ENCODE measurements around the gene PLCL1.
"Not testable (repeated sequence)": the region's sequence is repeated elsewhere in the genome, so short reads cannot be mapped to it uniquely, and the experiment has no call there.

The PLCL1 gene

DNA sequence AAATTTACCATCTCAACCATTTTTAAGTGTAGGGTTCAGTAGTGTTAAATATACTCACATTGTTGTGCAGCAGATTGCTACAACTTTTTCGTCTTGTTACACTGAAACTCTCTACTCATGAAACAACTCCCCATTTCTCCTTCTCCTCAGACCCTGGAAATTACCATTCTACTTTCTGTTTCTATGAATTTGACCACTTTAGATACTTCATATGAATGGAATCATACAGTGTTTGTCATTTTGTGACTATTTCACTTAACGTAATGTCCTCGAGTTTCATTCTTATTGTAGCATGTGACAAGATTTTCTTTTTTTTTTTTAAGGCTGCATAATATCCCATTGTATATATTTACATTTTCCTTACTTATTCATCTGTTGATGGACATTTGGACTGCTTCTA lies 203.8 kb downstream of the PLCL1 start:
- DNase-seq = no peak

DNA sequence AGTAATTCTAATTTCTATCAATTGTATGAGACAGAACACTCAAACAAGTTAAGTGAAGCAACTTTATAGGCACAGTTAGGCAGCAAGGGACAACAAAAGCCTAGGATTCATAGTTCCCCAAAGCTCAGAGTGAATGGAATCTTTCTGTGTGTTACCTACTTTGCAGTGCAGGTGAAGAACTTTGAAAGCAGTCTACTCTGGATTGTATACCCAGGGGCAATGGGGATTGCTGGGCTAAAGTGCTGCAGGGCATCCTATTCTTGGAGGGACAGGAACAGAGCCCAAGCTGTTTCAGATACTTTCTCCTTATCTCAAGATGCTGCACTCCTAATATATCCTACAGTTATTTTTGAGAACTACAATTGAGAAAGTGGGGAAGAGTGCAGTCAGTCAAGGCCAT lies 207.6 kb downstream of the PLCL1 start:
- DNase-seq = no peak

DNA sequence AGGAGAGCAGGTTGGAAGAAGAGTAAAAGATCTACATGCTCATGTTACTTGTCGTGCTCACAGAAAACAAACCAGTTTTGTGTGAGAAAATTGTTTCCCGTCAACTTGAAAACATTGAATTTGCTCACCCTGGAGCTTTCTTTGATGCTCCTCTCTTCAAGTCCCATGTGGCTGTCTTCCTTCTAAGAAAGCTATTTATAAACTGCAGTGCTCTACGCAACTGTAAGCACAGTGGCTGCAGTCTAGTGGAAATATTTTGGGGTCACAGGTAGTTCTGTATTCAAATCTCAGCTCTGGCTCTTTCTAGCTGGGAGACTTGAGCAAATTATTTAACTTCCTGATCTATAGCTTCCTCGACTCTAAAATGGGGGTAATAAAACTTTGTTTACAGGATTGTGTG lies 211.8 kb downstream of the PLCL1 start:
- no peak for DNase-seq

DNA sequence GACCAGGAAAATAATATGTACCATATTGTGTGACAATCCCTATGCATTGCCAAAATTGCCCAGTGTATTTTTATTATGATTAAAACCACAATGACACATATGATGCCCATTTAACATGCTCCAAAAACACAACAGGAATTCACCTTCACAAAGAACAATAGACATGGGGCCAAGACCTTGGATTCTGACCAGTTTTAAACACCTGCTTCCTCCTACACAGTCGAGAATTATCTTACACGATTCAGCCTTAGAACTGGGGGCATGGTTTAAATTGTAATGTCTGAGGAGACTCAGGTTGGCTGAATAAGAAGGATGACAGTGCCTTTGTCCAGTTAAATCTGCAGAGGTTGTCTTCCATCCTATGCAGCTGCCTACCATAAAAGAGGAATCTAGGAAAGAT lies 212.7 kb downstream of the PLCL1 start:
- DNase-seq = no peak

DNA sequence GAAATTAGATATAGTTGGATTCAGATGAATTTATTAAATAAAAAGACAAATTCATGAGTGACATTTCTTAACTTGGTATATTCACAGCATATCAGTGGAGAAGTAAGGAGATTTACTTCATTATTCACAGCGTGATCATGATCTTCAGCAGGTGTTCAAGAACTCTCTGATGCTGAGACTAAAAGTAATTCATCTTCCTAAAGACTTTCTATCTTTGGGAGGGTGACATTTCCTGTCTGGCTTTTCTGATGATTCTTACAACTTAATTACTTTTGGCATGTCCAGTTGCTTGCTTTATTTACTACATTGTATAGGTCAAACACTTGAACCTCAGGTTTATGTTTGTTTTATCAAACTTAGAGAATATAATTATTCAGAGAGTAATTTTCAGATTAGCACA lies 224.6 kb downstream of the PLCL1 start:
- DNase-seq = no peak

DNA sequence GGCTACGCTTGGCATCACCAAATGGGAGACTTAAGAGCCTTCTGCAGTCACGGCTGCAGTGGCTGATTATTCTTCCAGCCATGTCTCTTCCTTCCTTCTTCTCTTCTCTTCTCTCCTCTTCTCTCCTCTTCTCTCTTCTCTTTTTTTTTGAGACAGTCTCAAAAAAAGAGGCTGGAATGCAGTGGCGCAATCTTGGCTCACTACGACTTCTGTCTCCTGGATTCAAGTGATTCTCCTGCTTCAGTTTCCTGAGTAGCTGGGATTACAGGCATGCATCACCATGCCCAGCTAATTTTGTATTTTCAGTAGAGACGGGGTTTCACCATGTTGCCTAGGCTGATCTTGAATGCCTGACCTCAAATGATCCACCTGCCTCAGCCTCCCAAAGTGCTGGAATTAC lies 225.2 kb downstream of the PLCL1 start:
- not testable (repeated sequence) for DNase-seq

DNA sequence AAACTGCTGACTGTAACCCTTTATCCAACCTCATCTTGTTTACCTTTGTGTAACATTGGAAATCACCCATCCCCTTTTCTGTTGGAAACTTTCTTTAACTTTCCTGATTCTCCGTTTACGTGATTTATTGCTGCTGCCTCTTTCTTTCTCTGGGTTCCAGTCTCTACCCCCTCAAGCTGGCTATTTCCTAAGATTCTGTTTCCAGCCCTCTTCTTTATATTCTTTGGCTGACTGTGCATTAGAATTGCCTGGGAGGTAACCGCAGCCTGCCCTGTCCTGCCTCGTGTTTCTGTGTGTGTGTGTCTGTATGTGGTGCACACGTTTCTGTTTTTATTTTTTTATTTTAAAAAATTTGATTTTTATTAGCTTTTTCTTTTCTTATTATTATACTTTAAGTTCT lies 229.2 kb downstream of the PLCL1 start:
- no peak for DNase-seq

DNA sequence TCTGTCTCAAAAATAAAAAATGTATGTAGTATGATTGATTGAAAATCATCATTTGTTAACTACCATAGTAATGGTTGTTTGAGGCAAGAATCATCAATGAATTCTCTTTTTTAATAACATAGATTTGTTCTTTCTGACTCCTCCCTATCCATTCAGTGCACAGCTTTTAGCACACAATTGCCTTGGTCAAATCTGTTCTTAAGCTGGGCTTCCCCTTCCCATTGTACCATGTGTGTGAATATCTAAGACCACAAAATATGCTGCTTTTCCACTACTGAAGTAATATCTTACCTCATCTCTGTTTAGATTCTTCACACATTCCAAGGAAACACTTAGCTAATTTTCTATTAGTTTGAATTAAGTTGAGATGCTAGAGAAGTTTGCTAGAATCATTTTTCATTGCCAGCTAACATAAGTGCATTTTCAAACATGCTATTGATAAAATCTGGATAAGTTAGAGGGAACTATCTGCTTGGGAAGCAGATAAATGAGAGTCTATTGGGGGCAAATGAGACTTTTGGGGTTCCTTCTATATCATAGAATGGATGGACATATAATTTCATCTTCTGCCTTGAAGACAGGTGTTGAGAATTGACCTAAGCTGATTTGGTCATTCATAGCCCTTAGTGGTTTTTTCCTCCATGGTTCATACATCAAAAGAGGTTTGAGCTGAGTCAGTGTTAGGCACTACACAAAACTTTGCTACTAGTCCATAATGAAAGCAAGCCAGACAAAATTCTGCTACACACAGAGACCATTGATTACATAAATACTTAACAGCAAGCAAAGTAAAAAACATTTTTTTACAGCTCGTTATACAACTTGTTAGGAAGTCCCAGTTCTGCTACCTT lies 231.9 kb downstream of the PLCL1 start:
- no peak for DNase-seq

DNA sequence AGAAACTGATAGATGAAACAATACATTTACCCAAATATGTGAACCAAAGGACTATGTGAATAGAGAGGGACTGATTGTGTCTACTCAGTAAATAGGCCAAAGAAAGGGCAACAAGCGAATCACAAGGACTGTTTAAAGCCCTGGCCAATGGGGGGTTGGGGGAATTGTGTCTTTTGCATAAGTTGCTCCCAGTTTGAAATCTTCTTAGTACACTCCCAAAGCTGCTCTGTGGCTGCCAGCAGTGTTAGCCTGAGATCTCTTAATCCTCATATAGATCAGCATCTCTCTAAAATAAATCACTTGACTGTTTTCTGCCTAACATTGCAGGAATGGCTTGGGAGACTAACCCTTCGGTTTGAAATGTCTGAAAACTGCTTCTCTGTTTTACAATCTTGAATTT lies 236.4 kb downstream of the PLCL1 start:
- DNase-seq = no peak

DNA sequence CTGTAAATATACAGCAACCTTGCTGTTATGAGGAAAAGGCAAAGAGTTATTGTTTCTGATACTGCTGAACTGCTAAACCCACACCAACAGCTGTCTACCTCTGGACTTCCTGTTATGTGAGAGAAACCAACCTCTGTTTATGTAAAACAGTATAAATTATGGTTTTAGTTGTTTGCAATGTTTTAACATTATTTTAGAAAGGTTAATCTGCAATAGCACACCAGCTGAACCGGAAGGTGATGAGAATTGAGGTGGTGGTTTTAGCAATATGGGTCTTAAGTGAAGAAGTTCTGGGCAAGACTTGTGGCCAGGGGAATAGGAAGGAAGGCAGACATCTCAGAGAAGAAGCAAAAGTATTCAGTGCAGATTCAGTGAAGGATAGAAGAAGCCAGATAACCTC lies 237.8 kb downstream of the PLCL1 start:
- DNase-seq = no peak

DNA sequence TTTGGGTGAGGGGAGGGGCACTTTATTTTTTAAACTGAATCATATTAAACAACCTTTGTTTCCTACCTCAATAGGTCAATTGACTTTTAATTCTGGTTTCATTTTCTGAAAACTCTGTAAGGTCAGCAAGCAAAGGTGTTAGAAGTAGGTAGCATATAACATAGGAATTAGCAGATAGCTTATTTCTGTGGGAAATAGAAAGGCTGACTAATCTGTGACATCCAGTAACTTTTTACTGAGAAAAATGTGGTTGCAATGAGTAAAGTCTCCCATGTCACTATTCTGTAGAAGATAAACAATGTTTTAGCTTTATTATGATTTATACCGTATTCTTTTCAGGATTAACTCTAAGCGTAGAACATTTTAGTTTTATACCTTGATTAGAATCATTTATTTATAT lies 240.4 kb downstream of the PLCL1 start:
- no peak for DNase-seq

DNA sequence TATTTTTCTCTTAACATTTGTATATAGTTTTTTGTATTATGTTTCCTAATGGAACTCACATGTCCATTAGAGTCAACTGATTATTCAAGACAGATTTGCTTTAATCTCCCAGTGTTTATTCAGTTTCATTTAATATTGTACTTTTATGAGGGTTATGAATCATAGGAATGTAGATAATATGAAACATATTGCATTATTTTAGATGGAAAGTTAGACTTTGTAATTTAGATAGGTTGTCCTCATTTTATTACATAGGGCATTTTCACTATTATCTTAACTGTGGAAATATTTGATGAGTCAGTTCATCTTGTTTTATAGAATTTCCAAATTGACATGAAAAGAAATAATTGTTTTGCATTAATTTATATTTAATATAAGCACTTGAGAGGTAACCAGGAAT lies 240.8 kb downstream of the PLCL1 start:
- no peak for DNase-seq

DNA sequence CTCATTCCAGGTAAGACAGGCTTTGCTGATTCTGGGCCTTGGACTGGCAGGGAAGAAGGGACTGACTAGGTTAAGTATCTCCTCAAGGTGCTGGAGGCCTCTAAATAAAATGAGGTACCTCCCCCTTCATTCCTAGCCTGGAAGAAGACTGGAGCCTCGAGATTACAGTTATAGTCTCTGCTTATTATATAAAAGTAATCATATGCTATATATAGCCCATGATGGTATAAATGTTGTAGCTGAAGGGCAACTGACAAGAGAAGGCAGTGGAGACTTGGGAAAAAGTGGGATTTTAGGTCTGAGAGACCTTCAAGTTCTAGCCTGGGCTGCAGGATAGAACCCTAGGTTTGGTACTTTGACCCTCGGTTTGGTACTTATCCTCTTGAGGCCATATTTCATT lies 248.3 kb downstream of the PLCL1 start:
- no peak for DNase-seq

DNA sequence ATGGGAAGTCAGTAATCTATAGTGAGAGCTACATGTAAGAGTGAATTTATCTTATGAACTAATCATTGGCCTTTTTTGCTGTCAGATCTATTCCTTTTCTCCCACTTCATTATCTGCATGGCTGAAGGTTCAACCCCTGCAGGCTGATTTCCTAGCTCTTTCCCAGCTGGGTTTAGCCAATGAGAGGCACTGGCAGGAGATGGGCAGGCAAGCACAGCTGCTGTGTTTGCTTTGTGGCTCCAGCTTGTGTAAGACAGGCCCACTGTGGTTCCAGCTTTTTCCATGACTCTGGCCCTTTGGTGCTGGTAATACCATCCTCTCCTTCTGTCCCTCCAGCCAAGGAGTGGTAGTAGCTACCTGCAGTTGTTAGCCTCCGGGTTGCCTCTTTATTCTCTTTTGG lies 248.8 kb downstream of the PLCL1 start:
- DNase-seq = no peak

DNA sequence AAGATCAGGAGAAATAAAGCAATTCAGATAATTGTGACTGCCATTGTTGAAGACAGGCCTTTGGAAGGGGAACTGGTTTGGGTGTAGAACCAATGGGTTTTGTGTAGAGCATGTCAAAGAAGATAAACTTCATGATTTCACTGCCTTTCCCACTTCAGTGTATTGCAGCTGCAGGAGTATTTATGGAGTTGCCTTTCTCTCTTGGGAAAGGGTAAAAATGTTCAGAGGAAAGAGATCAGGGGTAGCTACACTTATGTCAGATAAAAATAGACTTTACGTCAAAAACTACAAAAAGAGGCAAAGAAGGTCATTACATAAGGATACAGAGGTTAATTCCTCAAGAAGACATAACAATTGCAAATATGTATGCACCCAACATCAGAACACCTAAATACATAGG lies 249.4 kb downstream of the PLCL1 start:
- DNase-seq = no peak

DNA sequence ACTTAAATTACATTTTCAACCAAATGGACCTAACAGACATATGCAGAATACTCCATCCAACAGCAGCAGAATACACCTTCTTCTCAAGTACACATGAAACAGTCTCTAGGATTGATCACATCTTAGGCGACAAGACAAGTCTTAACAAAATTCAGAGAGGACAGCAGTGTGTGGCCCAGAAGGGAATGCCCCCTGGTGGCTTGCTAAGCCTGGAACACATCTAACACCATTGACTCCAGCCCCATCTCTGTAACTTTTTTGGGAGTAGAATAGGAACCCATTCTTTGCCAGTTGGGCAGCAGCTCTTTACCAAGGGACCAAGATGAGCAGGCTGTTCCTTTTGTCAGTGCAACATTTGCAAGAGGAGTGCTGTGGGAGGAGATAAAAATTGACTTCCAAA lies 249.9 kb downstream of the PLCL1 start:
- no peak for DNase-seq

DNA sequence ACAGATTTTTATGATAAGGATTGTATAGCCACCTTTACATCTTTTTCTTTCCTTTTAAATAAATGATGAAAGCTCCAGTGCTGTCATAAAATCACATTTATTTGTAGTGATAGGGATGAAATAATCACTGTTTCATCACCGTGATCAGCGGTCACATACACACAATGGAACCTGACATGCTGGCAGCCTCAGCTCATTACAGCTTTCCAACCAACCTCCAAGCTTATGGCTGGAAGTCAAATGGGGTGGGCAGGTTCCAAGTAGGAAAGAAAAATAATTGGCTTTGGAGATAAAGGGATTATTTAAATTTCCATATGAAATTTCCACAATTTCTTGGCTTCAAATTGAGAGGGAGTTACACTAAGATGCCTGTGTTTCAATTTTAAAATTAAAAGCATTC lies 251.3 kb downstream of the PLCL1 start:
- no peak for DNase-seq

DNA sequence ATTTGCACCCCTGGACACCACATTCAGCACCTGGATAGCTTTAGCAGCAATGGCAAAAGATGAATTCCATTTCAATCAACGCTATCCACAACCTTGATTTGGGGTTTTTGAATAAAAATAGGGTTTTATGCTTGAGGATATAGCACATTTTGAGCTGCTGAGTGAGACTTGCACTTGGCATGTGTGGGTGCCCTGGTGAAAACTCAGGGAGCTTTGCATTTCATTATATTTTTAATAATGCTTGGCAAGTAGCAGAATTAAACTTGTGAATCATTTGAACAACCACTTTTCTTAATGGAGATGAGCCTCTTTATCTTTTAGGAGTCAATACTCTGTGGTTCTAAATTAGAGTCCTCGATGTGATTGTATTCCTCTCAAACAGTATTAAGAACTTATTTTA lies 252.4 kb downstream of the PLCL1 start:
- no peak for DNase-seq

DNA sequence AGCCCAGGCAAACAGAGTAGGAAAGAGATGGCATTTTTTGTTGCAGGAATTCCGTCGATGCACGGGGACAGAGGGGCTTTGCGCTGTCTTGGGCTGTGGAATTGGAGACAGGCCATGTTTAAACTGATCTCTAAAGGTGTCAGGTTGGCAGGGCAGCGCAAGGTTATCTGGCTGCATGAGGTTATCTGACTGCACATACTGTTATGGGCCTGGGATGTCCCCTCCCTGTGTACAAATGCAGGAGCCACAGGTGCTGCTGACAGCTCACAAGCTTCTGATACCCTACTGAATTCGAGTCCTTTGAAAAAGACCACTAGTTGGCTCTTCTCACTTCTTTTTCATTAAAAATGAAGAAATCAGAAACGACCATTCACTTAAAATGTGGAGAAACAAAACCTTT lies 255.4 kb downstream of the PLCL1 start:
- DNase-seq = no peak

DNA sequence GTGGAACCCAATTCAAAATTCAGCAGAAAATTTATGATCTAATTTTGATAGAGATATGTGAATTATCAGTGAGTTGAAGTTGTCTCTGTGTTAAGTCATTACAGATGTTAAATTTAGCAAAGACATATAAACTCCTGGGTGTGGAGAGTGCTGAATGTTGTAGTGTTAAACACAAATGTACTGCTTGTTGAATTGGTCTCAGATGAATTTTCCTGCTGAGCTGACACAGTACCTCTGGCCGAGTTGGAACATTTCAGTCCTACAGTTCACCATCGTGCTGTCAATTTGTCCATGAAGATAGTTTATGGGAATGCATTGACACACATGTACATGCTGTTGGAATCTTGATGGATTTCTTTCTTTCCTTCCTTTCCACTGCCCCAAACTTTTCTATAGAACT lies 255.9 kb downstream of the PLCL1 start:
- no peak for DNase-seq

DNA sequence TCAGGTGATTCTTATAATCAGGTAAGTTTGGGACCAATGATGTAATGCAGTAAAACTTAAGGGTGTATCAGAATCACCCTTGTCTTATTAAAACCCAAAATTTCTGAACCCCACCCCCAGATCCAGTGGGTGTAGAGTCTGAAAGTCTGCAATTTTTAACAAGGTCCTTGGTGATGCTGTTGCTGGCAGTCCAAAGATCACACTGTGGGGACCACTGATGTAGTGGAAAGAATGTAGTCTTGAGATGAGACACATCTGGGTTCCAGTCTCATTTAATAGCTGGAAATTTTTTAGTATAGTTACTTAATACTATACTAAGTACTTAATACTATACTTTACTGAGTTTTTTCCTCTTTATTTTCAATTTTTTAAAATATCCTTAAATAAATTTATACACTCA lies 258.4 kb downstream of the PLCL1 start:
- DNase-seq = no peak

DNA sequence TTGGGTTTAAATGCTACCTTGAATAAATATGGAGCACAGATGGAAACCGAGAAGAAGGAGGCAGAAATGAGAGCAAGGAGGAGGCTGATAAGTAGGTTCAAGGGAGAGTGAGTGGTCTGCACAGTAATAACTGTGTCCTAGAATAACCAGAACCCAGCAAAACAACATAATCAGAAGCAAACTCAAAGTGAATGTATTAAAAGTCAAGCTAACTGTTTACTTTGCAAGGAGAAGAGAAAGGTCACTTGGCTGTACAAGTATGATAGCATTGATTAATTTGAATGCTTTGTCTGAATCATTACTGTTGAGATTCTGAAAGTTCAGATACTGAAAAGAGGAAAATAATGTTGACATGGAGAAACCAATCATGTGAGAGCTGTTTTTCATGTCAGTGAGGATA lies 258.8 kb downstream of the PLCL1 start:
- no peak for DNase-seq

DNA sequence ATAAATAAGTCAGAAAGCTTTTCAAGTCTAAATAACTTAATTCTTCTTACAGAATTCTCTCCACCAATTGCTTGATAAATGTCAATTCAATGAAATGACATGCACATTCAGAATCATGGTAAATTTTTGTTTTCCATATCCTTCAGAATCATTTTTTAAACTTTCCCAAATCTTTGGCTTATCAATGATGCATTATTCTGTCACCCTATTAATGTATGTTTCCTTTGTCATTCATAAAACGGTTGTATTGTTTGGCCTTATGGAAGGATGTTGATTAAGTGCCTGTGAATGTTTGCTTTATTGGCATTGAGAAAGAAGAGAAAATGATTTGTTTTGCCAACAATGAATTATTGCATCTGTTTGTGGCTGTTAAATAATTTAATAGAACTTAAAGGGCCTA lies 260.9 kb downstream of the PLCL1 start:
- DNase-seq = no peak

DNA sequence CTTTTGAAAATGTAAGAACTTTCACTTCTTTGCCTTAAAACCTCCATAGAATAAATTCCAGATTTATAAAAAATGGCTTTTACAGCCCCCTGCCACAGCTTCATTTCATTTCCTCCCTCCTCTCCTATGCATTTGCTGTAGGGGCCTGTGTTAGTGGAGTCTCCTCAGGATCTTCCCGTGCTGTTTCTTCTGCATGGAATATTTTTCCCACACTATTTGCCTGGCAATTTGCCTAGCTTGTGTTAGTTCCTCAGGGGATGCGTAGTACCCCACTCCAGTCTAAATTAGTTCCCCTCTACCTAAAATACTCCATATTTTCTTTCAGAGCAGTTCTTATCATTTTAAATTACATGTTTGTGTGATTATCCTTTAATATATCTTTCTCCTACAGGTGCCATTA lies 262.2 kb downstream of the PLCL1 start:
- DNase-seq = no peak

DNA sequence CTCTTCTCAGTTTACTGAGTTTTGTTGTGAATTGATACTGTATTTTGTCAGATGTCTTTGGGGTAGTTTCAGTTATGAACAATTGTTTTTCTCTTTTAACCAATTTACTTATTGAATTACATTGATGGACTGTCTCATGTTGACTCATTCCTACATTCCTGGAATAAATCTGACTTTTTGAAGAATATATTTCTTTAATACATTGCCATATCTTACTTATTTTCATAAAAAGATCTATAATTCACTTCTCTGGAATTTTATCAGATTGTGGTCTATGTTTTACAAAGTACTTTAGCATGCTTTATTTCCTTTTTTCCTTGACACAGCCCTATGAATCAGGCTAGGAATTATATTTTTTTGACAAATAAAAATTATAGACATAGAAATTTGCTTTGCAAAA lies 268.3 kb downstream of the PLCL1 start:
- no peak for DNase-seq

DNA sequence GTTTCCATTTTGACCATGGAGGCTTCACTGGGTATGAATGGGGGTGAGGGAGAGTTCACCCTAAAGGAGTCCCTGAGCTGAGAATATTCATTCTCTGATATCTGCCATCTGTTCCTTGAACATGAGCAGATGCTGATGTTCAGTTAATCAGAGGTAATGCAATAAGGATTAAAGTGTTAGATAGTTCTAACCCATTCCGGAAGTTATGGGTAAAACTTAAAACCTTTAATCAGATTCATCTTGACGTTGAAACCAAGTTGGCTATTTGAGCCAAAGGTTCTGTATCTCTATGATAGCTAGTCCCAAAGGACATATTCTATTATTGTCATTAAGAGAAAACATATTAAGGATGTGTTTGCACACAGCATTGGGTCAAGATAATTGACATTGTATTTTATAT lies 268.9 kb downstream of the PLCL1 start:
- DNase-seq = no peak
